HepG2 (cell line): Measurements from ENCODE around the gene HSPA5. TPM values are rescaled to one million over a fixed set of nuclear protein-coding genes. Genes with fewer than 3 reads are reported as not detected.

ENCODE experiments used
- AKAP8 ChIP-seq: sonication (generic); formaldehyde crosslinking; IDR thresholded peaks from 2 replicates; pipeline ENCODE4 v1.5.1; 2020; ENCODE audit warnings: mild to moderate bottlenecking, missing genetic modification reagents
- CEBPB ChIP-seq: IDR thresholded peaks from 2 replicates; pipeline ENCODE4 v1.6.1; 2011; ENCODE audit warnings: low read depth, low read length, improper control_type of control experiment, borderline replicate concordance
- GATAD2A ChIP-seq: IDR thresholded peaks from 2 replicates; pipeline ENCODE4 v1.6.1; 2016
- HMG20A ChIP-seq: IDR thresholded peaks from 2 replicates; pipeline ENCODE4 v1.6.1; 2016; ENCODE audit warnings: borderline replicate concordance
- HNRNPL ChIP-seq: fragments of 200-400 bp; formaldehyde crosslinking; IDR thresholded peaks from 2 replicates; pipeline ENCODE4 v1.6.1; 2017; ENCODE audit warnings: mild to moderate bottlenecking, low read depth, low read length
- KLF15 ChIP-seq: sonication (generic); formaldehyde crosslinking; IDR thresholded peaks from 2 replicates; pipeline ENCODE4 v1.8.1; 2023; ENCODE audit warnings: borderline replicate concordance, mild to moderate bottlenecking, inconsistent platforms, missing genetic modification reagents, mixed read lengths
- MLXIP ChIP-seq: sonication (generic); formaldehyde crosslinking; IDR thresholded peaks from 2 replicates; pipeline ENCODE4 v1.9.0; 2021; ENCODE audit warnings: missing genetic modification reagents, borderline replicate concordance
- ONECUT2 ChIP-seq: sonication (generic); formaldehyde crosslinking; IDR thresholded peaks from 2 replicates; pipeline ENCODE4 v1.4.0; 2020; ENCODE audit warnings: missing genetic modification reagents
- PHB2 ChIP-seq: fragments of 450-650 bp; IDR thresholded peaks from 2 replicates; pipeline ENCODE4 v1.6.1; 2018; ENCODE audit not compliant: partially characterized antibody
- SKIL ChIP-seq: sonication (generic); formaldehyde crosslinking; IDR thresholded peaks from 2 replicates; pipeline ENCODE4 v1.8.0; 2022; ENCODE audit warnings: missing genetic modification reagents, mild to moderate bottlenecking, moderate library complexity, borderline replicate concordance
- ZNF766 ChIP-seq: sonication (generic); formaldehyde crosslinking; IDR thresholded peaks from 2 replicates; pipeline ENCODE4 v1.5.0; 2020; ENCODE audit warnings: missing genetic modification reagents, borderline replicate concordance
- polyA plus RNA-seq, 8 experiments: library from polyadenylated mRNA; depleted of rRNA in 3 of 8; stranded (reverse) in 7 of 8; unstranded in 1 of 8; fragments of >200 nt; fragmentation: Illumina TruSeq in 4 of 8; extraction: Trizol in 4 of 8; gene quantifications; 2 replicates each; pipeline versions ENCODE4 v1.2.1 to v1.2.3, GENCODE V29; 2011 to 2016; ENCODE audit warnings: low read depth in 4 of 8, missing spikeins in 1 of 8, mixed read lengths in 1 of 8; ENCODE audit not compliant: insufficient read depth in 1 of 8
- total RNA-seq, 5 experiments: library from RNA; depleted of rRNA; stranded (reverse); fragments of >200 nt; fragmentation: Illumina TruSeq; extraction: Trizol; gene quantifications; 2 replicates each; pipeline ENCODE4 v1.2.3, GENCODE V29; 2016; ENCODE audit warnings: low read depth in 1 of 5
- TF ChIP-seq, protein P1 (sequence below): sonication (generic); formaldehyde crosslinking; conservative IDR thresholded peaks from 2 replicates; pipeline ENCODE4 v1.4.0; 2020; ENCODE audit warnings: mild to moderate bottlenecking, missing genetic modification reagents, moderate library complexity
- TF ChIP-seq, protein P2 (sequence below): IDR thresholded peaks from 2 replicates; pipeline ENCODE4 v1.6.1; 2018; ENCODE audit warnings: missing genetic modification reagents, mild to moderate bottlenecking, missing compliant biosample characterization
- TF ChIP-seq, protein P3 (sequence below): sonication (generic); formaldehyde crosslinking; IDR thresholded peaks from 2 replicates; pipeline ENCODE4 v1.5.1; 2020; ENCODE audit warnings: mild to moderate bottlenecking, missing genetic modification reagents, moderate library complexity

The HSPA5 gene
- total and polyA plus RNA-seq, 2 of the 13 experiments (the other 11 are each of a cell fraction or from before 2014, with no cell fraction given): 201 to 206 TPM

DNA sequence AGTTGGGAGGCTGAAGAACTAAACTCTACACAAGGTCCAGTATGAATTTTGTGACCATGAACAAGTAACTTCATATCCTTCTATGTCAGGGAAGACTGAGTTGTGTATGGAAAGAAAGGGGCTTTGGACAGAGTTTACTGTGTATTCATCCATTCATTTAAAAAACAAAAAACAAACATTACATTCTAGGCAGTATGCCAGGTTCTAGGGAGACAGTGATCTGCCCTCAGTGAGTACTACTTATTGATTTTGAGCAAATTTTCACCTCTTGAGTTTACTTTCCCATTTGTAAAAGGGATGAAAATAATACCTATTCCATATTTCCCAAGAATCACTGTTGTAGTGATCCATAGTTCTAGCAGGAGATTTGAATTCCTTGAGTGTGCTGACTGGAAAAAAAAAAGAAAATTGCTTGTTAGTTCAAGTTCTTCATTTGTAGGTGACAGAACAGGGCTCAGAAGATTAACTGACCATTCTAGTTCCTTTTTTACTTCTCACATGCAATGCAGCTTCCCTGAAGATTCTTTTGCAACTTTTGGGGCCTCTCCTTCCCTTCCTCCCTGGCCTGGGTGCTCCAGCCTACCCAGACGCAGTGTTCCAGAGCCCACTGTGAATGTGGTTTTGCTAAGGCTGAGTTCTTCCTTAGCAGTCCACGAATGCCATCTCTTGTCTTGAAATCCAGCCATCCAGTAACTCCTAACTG, 17.8 kb upstream of the HSPA5 start (continued):
- TF ChIP-seq ZNF766 (CRISPR knock-in tag) (no peak), HMG20A (CRISPR knock-in tag) (0 out of 2 replicates have a peak, but pooled peaks have one; percentile 15), GATAD2A (CRISPR knock-in tag) (peak; percentile 75), AKAP8 (no peak), CEBPB (no peak), MLXIP (no peak), KLF15 (CRISPR knock-in tag) (no peak), PHB2 (no peak), SKIL (CRISPR knock-in tag) (no peak), HNRNPL (no peak), ONECUT2 (CRISPR knock-in tag) (peak; percentile 22; the same call in 1 of the 2 replicates)
- TF ChIP-seq, protein P1, sequence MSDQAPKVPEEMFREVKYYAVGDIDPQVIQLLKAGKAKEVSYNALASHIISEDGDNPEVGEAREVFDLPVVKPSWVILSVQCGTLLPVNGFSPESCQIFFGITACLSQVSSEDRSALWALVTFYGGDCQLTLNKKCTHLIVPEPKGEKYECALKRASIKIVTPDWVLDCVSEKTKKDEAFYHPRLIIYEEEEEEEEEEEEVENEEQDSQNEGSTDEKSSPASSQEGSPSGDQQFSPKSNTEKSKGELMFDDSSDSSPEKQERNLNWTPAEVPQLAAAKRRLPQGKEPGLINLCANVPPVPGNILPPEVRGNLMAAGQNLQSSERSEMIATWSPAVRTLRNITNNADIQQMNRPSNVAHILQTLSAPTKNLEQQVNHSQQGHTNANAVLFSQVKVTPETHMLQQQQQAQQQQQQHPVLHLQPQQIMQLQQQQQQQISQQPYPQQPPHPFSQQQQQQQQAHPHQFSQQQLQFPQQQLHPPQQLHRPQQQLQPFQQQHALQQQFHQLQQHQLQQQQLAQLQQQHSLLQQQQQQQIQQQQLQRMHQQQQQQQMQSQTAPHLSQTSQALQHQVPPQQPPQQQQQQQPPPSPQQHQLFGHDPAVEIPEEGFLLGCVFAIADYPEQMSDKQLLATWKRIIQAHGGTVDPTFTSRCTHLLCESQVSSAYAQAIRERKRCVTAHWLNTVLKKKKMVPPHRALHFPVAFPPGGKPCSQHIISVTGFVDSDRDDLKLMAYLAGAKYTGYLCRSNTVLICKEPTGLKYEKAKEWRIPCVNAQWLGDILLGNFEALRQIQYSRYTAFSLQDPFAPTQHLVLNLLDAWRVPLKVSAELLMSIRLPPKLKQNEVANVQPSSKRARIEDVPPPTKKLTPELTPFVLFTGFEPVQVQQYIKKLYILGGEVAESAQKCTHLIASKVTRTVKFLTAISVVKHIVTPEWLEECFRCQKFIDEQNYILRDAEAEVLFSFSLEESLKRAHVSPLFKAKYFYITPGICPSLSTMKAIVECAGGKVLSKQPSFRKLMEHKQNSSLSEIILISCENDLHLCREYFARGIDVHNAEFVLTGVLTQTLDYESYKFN (CRISPR knock-in tag): peak; percentile 32; the same call in 1 of the 2 replicates
- TF ChIP-seq, protein P2, sequence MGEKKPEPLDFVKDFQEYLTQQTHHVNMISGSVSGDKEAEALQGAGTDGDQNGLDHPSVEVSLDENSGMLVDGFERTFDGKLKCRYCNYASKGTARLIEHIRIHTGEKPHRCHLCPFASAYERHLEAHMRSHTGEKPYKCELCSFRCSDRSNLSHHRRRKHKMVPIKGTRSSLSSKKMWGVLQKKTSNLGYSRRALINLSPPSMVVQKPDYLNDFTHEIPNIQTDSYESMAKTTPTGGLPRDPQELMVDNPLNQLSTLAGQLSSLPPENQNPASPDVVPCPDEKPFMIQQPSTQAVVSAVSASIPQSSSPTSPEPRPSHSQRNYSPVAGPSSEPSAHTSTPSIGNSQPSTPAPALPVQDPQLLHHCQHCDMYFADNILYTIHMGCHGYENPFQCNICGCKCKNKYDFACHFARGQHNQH: no peak
- TF ChIP-seq, protein P3, sequence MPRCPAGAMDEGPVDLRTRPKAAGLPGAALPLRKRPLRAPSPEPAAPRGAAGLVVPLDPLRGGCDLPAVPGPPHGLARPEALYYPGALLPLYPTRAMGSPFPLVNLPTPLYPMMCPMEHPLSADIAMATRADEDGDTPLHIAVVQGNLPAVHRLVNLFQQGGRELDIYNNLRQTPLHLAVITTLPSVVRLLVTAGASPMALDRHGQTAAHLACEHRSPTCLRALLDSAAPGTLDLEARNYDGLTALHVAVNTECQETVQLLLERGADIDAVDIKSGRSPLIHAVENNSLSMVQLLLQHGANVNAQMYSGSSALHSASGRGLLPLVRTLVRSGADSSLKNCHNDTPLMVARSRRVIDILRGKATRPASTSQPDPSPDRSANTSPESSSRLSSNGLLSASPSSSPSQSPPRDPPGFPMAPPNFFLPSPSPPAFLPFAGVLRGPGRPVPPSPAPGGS: no peak
